ENCODE results near the gene MEGF10.

DNA sequence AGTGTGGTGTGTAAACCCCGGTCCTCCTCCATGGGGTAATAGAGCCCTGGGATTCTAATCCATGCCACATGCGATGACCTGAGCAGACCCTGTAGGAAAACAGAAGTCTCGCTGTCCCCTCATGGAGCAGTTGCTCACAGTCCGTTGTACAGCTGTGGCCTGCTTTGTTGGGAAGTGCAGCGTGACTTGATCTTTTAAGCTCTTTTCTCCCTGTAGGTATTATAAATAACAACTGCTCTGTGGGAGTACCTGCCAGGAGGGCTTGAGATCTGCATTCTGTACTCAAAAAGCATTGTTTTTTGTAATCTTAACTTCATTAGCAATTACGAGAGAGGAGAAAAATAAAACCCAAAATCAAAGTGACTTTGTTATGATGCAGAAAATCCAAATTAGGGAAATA lies 17.3 kb downstream of the MEGF10 start:
- TF ChIP-seq GATA3 (IDR thresholded peaks at IDR 0.05; ENCODE audit: low read depth, low read length) (no peak), GATA2 (IDR thresholded peaks at IDR 0.05; ENCODE audit: low read depth, low read length) (no peak)
